ENCODE measurements around the gene ONECUT2. TPM values are rescaled to one million over a fixed set of nuclear protein-coding genes. Genes with fewer than 3 reads are reported as not detected.

ONECUT2 gene
- total RNA-seq, 2 donors from 2014 or later = 0.04 TPM

- Histone ChIP-seq H3K4me1 (peaks cover 0 to 73% of the 10 kb centered on the region in 2 donors), H3K4me3 (peak overlapping the region in 1 of 2 donors; percentile 16), H3K36me3 (no peaks in the 10 kb centered on the region), H3K27me3 (peaks cover 58 to 67% of the 10 kb centered on the region in 2 donors), H3K27ac (no peak overlapping the region), H3K9me3 (no peaks in the 10 kb centered on the region)
- DNase-seq (ENCODE audit: low spot score) = no peak
- TF ChIP-seq CTCF (IDR thresholded peaks at IDR 0.05) = no peak
Measured at GRCh38 chr18:57437402-57437765, 2.2 kb downstream of the ONECUT2 start.

GRCh38 chr18:57437766-57438671 lies 2.8 kb downstream of the ONECUT2 start:
- no peak for DNase-seq (ENCODE audit: low spot score)
- TF ChIP-seq CTCF (IDR thresholded peaks at IDR 0.05) = peak in 1 of 2 donors; percentile 58
- no peaks in the 10 kb centered on the region for H3K36me3 ChIP-seq
- no peak overlapping the region for H3K27ac ChIP-seq
- H3K4me3 ChIP-seq = peak overlapping the region in 1 of 2 donors; percentile 16
- H3K9me3 ChIP-seq = no peaks in the 10 kb centered on the region
- H3K27me3 ChIP-seq = peaks cover 55 to 61% of the 10 kb centered on the region in 2 donors
- H3K4me1 ChIP-seq = peaks cover 0 to 73% of the 10 kb centered on the region in 2 donors

GRCh38 chr18:57438743-57439608 lies 3.8 kb downstream of the ONECUT2 start:
- DNase-seq (ENCODE audit: low spot score) = no peak
- Histone ChIP-seq H3K27ac (no peak overlapping the region), H3K4me3 (no peak overlapping the region), H3K27me3 (peaks cover 53 to 60% of the 10 kb centered on the region in 2 donors), H3K36me3 (no peaks in the 10 kb centered on the region), H3K4me1 (peaks cover 0 to 71% of the 10 kb centered on the region in 2 donors), H3K9me3 (no peaks in the 10 kb centered on the region)
- no peak for TF ChIP-seq CTCF (IDR thresholded peaks at IDR 0.05)

- no peak for DNase-seq (ENCODE audit: low spot score)
- H3K27me3 ChIP-seq = peaks cover 50 to 60% of the 10 kb centered on the region in 2 donors
- no peak overlapping the region for H3K27ac ChIP-seq
- no peak overlapping the region for H3K4me3 ChIP-seq
- H3K36me3 ChIP-seq = no peaks in the 10 kb centered on the region
- H3K9me3 ChIP-seq = no peaks in the 10 kb centered on the region
- H3K4me1 ChIP-seq = peaks cover 0 to 65% of the 10 kb centered on the region in 2 donors
- no peak for TF ChIP-seq CTCF (IDR thresholded peaks at IDR 0.05)
Measured at GRCh38 chr18:57439609-57439968, 4.4 kb downstream of the ONECUT2 start.

GRCh38 chr18:57439985-57440330 lies 4.8 kb downstream of the ONECUT2 start:
- TF ChIP-seq CTCF (IDR thresholded peaks at IDR 0.05) = no peak
- Histone ChIP-seq H3K27ac (no peak overlapping the region), H3K27me3 (peaks cover 49 to 60% of the 10 kb centered on the region in 2 donors), H3K9me3 (no peaks in the 10 kb centered on the region), H3K4me1 (peaks cover 0 to 62% of the 10 kb centered on the region in 2 donors), H3K4me3 (no peak overlapping the region), H3K36me3 (no peaks in the 10 kb centered on the region)
- no peak for DNase-seq (ENCODE audit: low spot score)
